ENCODE results near the gene ZFYVE28.

The ZFYVE28 gene

GRCh38 chr4:2267320-2267811 lies 151.1 kb downstream of the ZFYVE28 start:
- FAIRE-seq: no peak

GRCh38 chr4:2266821-2267220 lies 151.6 kb downstream of the ZFYVE28 start:
- FAIRE-seq: no peak

GRCh38 chr4:2266181-2266580 lies 152.3 kb downstream of the ZFYVE28 start:
- FAIRE-seq: no peak

GRCh38 chr4:2265113-2266110 lies 153.0 kb downstream of the ZFYVE28 start:
- no peak for FAIRE-seq

GRCh38 chr4:2264481-2265041 lies 153.9 kb downstream of the ZFYVE28 start:
- FAIRE-seq: no peak

- no peak for FAIRE-seq
Measured at GRCh38 chr4:2263926-2264321, 154.5 kb downstream of the ZFYVE28 start.

- no peak for FAIRE-seq
Measured at GRCh38 chr4:2262944-2263250, 155.5 kb downstream of the ZFYVE28 start.

- FAIRE-seq: peak; percentile 52
Measured at GRCh38 chr4:2262145-2262943, 156.1 kb downstream of the ZFYVE28 start.

DNA sequence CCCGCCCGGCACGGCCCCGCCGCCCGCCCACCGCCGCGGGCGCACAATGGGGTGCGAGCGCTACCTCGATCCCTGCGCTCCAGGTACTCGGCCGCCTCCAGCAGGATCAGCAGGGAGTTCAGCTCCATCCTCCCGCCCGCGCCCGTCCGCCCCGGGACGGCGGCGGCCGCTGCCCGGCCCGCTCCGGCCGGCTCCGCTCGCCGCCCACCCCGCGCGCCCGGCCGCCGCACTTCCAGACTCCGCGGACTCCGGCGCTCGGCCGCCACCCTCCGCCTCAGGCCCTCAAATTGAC lies 156.6 kb downstream of the ZFYVE28 start, which contains the start of gene MXD4:
MXD4 (minus strand) TSS at position 257 of the 292 bp plus-strand sequence; CDS start at position 128, 129 bp downstream.
- no peak for FAIRE-seq

DNA sequence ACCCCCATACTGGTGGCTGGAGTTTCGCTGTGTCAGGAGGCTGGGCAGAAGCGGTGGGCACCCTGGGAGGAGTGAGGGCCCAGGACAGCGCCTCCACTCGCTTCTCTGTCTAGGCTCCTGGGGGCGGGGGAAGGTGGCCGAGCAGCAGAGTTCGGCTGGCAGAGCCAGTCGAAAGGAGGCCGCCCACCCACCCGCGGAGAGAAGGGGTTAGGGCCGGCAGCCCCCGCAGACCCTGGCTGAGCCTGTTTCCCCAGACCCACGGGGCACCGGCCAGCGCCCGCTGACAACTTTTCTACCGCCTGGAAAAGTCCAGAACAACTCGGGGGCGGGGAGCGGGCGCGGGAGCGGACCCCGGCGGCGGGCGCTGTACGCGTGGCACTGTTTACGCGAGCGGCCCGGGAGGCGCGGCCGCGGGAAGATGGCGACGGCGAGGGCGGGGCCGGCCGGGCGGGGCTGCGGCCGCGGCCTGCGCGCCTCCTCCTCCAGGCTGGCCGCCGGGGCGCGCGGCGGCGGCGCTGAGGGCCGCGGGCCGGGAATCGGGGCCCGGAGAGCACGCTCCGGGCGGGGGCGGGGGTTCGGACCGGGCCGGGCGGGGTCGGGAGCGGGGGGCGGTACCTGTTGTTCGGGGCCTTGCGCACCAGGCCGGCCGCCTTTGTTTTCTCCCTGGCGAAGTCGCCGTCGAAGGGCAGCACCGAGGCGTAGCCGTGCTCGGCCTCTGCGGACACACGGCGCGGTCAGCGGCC lies 157.2 kb downstream of the ZFYVE28 start:
- no peak for FAIRE-seq

GRCh38 chr4:2260344-2261109 lies 157.9 kb downstream of the ZFYVE28 start:
- FAIRE-seq: no peak

- FAIRE-seq: no peak
Measured at GRCh38 chr4:2259541-2260343, 158.7 kb downstream of the ZFYVE28 start.

DNA sequence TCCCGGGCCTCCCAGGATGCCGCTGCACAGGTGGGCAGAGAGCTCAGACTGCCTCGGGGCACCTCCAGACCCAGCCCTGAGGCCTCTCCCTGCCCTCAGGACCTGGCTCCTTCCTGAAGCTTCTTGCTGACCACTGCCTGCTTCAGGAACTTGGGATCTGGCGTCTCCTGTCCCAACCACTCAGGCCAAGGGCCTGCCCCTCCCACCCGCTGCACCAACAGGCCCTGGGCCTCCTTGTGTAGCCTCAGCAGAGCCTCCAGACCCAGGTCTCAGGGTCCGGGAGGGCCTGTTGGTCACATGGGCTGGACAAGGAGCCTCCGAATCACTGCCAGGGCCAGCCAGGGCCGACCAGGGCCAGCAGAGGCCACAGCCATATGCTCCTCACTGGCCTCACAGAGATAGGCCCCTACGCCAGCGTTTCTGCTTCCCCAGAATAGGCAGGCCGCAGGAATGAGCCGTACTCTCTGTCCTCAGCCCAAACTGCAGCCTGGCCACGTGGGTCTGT lies 159.4 kb downstream of the ZFYVE28 start:
- FAIRE-seq: no peak

DNA sequence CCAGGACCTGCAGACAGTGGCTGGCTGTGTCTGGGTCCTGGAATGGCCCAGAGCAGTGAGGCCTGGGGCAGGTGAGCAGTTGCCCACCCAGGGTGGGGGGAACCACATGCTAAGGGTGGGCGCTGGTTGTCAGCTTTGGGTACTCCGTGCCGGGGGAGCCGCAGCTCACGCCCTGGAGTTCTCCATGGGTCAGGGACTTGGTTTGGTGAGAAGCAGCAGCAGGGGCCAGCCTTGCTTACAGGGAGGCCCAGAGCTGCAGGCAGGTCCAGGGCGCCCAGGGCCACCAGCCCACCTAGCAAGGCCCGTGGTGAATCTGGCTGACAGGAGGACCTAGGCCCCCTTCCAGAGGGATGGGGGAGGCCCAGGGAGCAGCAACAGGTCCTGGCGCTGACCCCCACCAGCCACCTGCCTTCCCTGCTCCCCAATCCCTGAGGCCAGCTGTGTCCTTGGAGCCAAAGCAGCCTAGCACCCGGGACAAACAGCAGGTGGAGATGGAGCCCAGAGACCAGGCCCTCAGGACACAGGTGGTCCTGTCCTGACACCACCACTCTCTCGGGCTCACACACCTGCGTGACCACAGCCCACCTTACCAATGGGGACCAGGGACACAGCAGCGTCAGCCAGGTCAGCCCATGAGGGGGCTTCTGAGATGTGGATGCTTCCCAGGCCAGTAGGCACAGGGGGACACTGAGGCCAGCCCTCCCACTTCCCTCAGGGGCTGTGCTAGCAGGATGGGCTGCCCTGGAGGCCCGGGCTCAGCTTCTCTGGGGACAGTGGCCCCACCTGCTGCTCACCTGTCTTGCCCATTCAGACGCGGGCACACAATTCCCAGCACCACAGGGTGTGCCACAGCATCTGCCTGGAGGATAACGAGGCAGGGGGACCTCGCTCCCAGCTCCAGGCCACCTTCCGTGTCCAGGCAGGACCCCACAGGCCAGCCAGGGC lies 160.1 kb downstream of the ZFYVE28 start:
- FAIRE-seq: no peak

DNA sequence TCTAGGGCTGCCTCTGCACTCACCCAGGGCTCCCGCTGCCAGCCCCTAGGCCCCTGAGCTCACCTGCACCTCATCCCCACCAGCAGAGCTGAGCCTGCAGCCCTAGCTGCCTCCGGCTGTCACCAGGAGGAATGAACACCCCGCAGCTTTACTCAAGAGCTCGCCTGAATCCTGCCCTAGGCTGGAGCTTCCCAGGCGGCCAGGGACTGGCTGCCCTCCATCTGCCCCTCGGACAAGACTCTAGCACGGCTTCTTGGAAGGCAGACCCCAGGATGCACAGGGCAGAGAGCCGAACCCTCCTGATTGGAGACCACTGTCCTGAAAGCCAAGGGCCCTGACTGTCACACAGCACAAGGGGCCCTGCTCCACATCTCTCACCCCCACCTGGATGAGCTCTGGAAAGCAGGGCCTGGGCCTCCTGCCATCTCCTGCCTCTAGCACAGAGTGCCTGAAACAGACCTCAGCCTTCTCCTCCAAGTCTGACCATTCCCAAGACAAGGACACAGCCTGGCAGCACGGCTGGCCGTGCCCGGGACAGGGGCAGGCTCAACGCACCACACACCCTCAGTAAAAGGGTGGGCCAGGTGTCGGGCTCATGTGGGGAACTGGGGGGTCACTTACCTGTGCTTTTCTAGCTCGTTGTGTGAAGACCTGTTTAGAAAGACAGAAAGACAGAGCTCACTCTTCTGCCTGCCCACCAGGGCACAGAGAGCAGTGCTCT lies 160.9 kb downstream of the ZFYVE28 start:
- no peak for FAIRE-seq

DNA sequence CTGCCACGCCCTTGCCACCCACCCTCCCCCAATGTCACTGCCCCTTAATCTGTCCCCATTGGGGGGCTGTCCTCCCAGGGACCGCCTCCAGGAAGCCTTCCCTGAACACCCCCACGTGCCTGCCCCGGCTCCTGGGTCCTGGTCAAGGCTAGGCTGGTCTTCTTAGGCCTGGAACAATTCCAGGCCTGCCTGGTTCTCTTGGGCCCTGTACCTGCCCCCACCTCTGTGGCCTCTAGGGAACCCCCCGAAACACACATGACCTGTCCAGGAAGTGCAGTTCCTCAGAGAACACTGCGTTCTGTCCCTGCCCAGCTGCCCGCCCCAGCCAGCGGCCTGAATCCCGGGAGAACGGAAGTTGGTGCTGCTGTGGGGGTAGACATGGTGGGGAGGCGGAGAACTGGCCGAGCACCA lies 161.7 kb downstream of the ZFYVE28 start:
- no peak for FAIRE-seq

- FAIRE-seq: no peak
Measured at GRCh38 chr4:2256156-2256731, 162.2 kb downstream of the ZFYVE28 start.

GRCh38 chr4:2255501-2256155 lies 162.8 kb downstream of the ZFYVE28 start:
- no peak for FAIRE-seq
